GDM1 (cell line): ENCODE measurements around the gene C1orf52.
A peak's percentile ranks its signal among the peaks of the same experiment; 100 is the strongest.
"Not testable (repeated sequence)": the region's sequence is repeated elsewhere in the genome, so short reads cannot be mapped to it uniquely, and the experiment has no call there.

Source experiments
- DNase-seq: peaks from one replicate; lab custom pipeline; 2025; lab: John Stamatoyannopoulos, UW

C1orf52 gene

GRCh38 chr1:85277802-85278201, 18.3 kb upstream of the C1orf52 start:
- DNase-seq, result no peak

- no peak for DNase-seq
Observed at GRCh38 chr1:85276978-85277639, 17.6 kb upstream of the C1orf52 start.

- DNase-seq, result peak; percentile 99
Observed at GRCh38 chr1:85276215-85276977, 16.9 kb upstream of the C1orf52 start, which contains the start of gene BCL10. TSS of gene BCL10 (minus strand) at chr1:85276632. CDS start at chr1:85276352, 280 bp downstream.

GRCh38 chr1:85275701-85276214, 16.3 kb upstream of the C1orf52 start:
- no peak for DNase-seq

- no peak for DNase-seq
Observed at GRCh38 chr1:85274969-85275453, 15.5 kb upstream of the C1orf52 start.

GRCh38 chr1:85273397-85273796, 13.9 kb upstream of the C1orf52 start:
- DNase-seq, result no peak

GRCh38 chr1:85268801-85269585, 9.5 kb upstream of the C1orf52 start:
- no peak for DNase-seq

- no peak for DNase-seq
Observed at GRCh38 chr1:85267313-85267712, 7.9 kb upstream of the C1orf52 start.

- DNase-seq, result no peak
Observed at GRCh38 chr1:85264150-85264549, 4.7 kb upstream of the C1orf52 start.

GRCh38 chr1:85262985-85263384, 3.5 kb upstream of the C1orf52 start:
- no peak for DNase-seq

GRCh38 chr1:85259912-85260274, 431 bp upstream of the C1orf52 start:
- no peak for DNase-seq

GRCh38 chr1:85258536-85259117, 835 bp downstream of the C1orf52 start:
- DNase-seq, result no peak

GRCh38 chr1:85249042-85249441, 10.4 kb downstream of the C1orf52 start:
- not testable (repeated sequence) for DNase-seq

- DNase-seq, result no peak
Observed at GRCh38 chr1:85245891-85246290, 13.6 kb downstream of the C1orf52 start.

- no peak for DNase-seq
Observed at GRCh38 chr1:85245456-85245855, 14.0 kb downstream of the C1orf52 start.

GRCh38 chr1:85244271-85245061, 15.0 kb downstream of the C1orf52 start:
- DNase-seq, result no peak

GRCh38 chr1:85243372-85243771, 16.1 kb downstream of the C1orf52 start:
- no peak for DNase-seq

GRCh38 chr1:85240643-85241042, 18.8 kb downstream of the C1orf52 start:
- DNase-seq, result no peak

- DNase-seq, result no peak
Observed at GRCh38 chr1:85240174-85240601, 19.3 kb downstream of the C1orf52 start.

- no peak for DNase-seq
Observed at GRCh38 chr1:85237613-85238012, 21.8 kb downstream of the C1orf52 start.
